Body of pancreas (tissue), 4 donors: ENCODE results near the gene GNB5.
A peak's percentile ranks its signal among the peaks of the same experiment; 100 is the strongest.

Experiments
- POLR2A ChIP-seq, 3 donors: fragments of 450-650 bp; IDR thresholded peaks; one replicate each; pipeline ENCODE4 v1.6.1; 2016; ENCODE audit warnings: antibody characterized with exemption in 3 of 3, mild to moderate bottlenecking in 2 of 3
- TF ChIP-seq, protein P1 (sequence below), 7 experiments: fragments of 450-650 bp in 4 of 7; fragments of 200-600 bp in 3 of 7; sonication (generic) in 3 of 7; IDR thresholded peaks; one replicate each; pipeline ENCODE4 v1.5.1; 2016 to 2019; ENCODE audit warnings: antibody characterized with exemption in 7 of 7

DNA sequence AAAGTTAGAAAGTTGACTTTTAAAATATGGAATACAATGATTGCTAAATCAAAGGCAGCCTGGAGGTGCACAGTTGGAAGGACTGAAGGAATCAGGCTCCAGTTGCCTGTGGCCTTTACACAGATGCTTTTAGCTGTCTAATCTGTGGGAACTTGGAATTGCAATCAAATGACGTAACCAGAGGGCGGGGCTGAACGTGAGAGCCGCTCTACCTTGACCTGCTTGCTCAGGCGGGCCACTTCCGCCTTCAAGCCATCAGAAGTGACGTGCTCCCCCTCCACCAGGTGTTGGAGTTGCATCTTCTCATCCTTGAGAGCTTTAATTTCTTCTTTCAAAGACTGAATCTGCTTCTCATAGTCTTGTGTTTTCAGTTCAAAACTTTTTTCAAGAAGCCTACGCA, 37.7 kb upstream of the GNB5 start:
- TF ChIP-seq, protein P1, sequence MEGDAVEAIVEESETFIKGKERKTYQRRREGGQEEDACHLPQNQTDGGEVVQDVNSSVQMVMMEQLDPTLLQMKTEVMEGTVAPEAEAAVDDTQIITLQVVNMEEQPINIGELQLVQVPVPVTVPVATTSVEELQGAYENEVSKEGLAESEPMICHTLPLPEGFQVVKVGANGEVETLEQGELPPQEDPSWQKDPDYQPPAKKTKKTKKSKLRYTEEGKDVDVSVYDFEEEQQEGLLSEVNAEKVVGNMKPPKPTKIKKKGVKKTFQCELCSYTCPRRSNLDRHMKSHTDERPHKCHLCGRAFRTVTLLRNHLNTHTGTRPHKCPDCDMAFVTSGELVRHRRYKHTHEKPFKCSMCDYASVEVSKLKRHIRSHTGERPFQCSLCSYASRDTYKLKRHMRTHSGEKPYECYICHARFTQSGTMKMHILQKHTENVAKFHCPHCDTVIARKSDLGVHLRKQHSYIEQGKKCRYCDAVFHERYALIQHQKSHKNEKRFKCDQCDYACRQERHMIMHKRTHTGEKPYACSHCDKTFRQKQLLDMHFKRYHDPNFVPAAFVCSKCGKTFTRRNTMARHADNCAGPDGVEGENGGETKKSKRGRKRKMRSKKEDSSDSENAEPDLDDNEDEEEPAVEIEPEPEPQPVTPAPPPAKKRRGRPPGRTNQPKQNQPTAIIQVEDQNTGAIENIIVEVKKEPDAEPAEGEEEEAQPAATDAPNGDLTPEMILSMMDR (IDR thresholded peaks at IDR 0.05), result peak in 1 of 7 experiments; percentile 2
- peak in 1 of 3 donors; percentile 13 for TF ChIP-seq POLR2A (IDR thresholded peaks at IDR 0.05)
